HG03103 (cell line): ENCODE results near the gene RNASEH2C.
"Not testable (repeated sequence)": the region's sequence is repeated elsewhere in the genome, so short reads cannot be mapped to it uniquely, and the experiment has no call there.

ENCODE experiments used
- ATAC-seq: cut with Tn5 transposase; IDR thresholded peaks from one replicate; pipeline ENCODE4 v1.9.1; 2021; ENCODE audit warnings: low read depth; ENCODE audit not compliant: unreplicated experiment

Gene RNASEH2C

GRCh38 chr11:65718531-65718930 is 2.1 kb downstream of the RNASEH2C start:
- ATAC-seq: no peak

GRCh38 chr11:65717906-65718305 is 2.7 kb downstream of the RNASEH2C start:
- ATAC-seq: no peak

- ATAC-seq: no peak
Measured at GRCh38 chr11:65716774-65717405, 3.7 kb downstream of the RNASEH2C start.

DNA sequence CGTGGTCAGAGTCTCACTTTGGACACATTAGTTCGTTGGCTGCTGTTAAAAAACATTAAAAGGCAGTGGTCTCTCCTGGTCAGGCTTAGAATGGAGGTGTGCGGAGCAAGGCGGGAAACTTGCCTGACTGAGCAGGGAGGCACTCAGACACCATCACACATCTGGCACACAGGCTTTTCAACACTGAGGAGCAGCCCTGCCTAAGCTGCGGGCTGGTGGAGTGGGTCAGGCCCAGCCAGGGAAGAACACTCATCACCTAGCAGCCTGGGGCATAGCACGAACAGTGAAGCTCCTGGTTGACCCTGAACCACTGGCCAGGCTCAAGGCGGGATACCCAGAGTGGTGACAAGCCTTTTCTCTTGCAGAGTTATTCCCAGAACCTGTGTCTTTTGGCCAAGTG is 4.3 kb downstream of the RNASEH2C start:
- ATAC-seq: no peak

- ATAC-seq: no peak
Measured at GRCh38 chr11:65714433-65714832, 6.2 kb downstream of the RNASEH2C start.

DNA sequence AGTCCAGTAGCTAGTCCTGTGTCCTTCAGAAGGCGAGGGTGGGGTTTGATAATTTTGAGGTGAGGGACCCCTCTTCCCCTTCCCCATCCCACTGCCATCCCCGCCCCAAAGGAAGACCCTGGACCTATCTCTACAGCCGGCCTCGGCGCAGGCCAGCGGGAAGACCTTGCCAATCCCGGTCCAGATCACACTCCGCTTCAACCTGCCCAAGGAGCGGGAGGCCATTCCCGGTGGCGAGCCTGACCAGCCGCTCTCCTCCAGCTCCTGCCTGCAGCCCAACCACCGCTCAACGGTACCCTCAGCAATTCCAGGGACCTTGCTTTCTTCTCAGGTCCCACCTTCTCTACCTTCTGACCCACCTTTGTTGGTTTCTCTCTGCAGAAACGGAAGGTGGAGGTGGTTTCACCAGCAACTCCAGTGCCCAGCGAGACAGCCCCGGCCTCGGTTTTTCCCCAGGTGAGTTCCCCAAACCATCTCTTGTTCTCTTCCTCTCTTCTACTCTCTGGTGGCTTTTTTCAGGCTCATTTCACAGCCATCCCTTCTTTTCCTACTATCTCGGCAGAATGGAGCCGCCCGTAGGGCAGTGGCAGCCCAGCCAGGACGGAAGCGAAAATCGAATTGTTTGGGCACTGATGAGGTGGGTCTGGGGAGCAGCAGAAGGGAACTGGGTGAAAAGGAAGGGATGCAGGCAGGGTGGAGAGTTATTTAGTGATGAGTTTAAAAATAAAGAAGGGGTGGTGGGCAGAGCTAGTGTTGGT is 7.2 kb downstream of the RNASEH2C start:
- no peak for ATAC-seq

DNA sequence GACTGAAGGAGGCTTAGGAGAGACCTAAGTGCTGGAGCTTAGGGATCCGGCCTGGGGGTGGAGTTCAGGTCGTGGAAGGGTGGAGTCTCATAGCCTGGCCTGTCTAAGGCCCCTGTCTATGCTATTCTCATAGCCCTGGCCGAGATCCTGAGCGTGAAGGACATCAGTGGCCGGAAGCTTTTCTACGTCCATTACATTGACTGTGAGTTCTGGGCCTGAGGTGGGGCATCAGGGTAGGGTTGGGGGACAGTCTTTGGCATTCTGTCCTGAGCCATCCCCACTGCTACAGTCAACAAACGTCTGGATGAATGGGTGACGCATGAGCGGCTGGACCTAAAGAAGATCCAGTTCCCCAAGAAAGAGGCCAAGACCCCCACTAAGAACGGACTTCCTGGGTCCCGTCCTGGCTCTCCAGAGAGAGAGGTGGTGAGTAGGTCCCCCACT is 7.9 kb downstream of the RNASEH2C start:
- no peak for ATAC-seq

DNA sequence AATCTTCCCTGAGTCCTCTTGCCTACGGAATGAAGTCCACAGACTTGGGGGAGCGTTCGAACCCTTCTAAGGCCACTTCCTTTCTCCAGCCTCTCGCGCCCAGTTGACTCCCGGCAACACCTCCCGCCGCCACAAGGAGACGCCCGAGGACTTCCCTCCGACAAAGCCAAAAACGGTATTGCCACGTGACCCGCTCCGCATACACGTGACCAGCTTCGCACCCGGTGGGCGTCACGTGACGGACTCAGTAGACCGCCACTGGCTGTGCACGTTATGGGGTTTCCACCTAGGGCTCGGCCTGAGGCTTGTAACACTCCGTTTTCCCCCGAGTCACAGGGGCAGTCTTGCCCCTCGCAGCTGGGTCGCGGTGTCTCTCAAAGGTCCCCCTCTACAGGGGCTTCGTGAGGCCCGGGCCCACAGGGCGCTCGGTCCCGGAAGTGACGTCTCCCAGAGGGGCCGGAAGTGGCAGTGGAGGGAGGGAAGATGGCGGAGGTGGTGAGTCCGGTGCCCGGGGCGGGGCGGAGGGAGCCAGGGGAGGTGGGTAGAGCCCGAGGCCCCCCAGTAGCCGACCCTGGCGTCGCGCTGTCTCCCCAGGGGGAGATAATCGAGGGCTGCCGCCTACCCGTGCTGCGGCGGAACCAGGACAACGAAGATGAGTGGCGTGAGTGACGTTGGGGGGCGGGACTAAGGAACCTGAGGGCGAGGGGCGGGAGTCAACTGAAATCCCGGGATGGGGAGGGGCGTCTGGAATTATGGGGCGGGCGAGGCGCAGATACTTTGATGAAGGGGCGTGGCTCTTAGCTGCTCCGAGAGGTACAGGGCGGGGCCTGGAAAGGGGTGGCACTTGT is 8.6 kb downstream of the RNASEH2C start, which contains the start of gene KAT5:
Gene KAT5, plus strand, starts transcription at position 468 of the 848 bp plus-strand sequence. Its CDS starts 16 bp downstream, at position 484.
- ATAC-seq: peak; percentile 62

GRCh38 chr11:65710421-65710820 is 10.2 kb downstream of the RNASEH2C start:
- no peak for ATAC-seq

- no peak for ATAC-seq
Measured at GRCh38 chr11:65709661-65710060, 10.9 kb downstream of the RNASEH2C start.

GRCh38 chr11:65708451-65708850 is 12.1 kb downstream of the RNASEH2C start:
- no peak for ATAC-seq

DNA sequence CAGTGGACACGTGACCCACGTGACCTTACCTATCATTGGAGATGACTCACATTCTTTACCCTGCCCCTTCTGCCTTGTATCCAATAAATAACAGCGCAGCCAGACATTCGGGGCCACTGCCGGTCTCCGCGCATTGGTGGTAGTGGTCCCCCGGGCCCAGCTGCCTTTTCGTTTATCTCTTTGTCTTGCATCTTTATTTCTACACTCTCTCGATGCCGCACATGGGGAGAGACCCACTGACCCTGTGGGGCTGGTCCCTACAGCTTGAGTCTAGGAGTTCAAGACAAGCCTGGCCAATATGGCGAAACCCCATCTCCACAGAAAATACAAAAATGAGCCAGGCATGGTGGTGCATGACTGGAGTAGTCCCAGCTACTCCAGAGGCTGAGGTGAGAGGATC is 13.6 kb downstream of the RNASEH2C start:
- not testable (repeated sequence) for ATAC-seq

GRCh38 chr11:65706303-65706763 is 14.3 kb downstream of the RNASEH2C start:
- ATAC-seq: not testable (repeated sequence)

- no peak for ATAC-seq
Measured at GRCh38 chr11:65703846-65704245, 16.8 kb downstream of the RNASEH2C start.

DNA sequence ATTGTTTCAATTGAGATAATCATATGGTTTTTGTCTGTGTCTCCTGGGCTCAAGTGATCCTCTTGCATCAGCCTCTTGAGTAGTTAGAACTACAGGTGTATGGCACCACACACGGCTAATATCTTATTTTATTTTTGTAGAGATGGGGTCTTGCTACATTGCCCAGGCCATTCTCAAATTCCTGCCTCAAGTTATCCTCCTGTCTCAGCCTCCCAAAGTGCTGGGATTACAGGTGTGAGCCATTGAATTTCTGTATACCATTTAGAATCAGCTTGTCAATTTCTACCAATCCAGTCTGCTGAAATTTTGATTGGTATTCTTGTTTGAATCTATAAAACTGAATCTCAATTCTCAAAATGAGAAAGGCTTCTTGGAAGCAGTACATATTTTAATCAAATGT is 18.9 kb downstream of the RNASEH2C start:
- no peak for ATAC-seq

DNA sequence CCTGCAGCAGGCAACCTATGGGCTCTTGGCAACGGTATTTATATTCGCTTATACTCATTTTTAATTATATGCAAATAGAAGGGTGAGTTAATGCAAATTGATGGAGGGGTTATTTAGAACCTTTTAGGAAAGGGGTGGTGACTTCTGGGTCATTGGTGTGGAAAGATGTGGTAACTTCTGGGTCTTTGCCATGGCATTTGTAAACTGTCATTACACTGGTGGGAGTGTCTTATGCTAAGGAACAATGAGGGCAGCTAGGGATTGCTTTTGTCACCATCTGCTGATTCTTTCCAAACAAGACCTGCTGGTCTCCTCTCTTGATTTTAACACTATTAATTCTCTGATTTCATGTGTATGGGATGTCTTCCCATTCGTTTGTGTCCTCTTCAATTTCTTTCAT is 20.2 kb downstream of the RNASEH2C start:
- no peak for ATAC-seq

GRCh38 chr11:65699306-65699705 is 21.3 kb downstream of the RNASEH2C start:
- no peak for ATAC-seq

DNA sequence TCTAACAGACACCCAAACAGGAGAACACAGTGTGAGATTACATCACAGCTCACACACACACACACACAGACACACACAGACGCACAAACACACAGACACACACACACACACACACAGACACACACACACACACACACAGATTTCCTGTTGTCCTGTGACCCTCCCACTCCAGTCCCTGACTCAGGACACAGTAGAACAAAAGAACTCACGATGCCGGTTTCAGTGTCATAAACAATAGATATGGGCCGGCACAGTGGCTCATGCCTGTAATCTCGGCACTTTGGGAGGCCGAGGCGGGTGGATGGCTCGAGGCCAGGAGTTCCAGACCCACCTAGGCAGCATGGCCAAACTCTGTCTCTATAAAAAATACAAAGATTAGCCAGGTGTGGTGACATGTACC is 22.4 kb downstream of the RNASEH2C start:
- ATAC-seq: no peak

DNA sequence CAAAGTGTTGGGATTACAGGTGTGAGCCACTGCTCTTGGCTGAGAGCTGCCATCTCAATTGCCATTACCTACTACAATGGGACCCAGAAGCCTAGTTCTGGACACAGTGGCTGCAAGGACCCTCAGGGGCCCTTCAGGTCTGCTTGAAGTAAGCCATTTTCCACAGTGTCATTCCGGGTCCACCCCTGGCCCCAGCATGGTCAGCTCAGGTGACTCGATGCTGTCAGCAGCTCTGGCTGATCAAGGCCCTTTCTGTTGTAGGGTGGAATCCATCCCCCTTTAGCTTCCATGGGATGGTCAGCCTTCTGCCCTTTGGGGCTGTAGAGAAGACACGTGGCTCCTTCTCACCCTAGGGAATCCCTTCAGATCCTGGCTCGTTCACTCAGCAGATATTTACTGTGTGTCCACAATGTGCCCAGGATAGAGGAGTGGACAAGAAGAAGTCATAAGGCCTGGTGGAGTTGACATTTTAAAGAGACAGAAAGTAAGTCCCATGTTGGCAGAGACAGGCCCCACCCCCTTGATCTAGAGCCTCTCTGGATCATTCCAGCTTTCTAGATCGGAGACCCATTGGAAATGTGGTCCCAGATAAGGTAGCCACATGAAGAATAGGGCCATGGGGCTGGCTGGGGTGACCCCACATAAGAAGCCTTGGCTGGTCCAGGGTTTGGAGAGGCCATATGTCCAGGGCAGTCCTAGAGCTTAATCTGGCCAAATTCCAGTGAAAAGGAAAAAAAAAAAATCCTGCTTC is 23.6 kb downstream of the RNASEH2C start:
- no peak for ATAC-seq
